ENCODE data around the gene DST.
"Not testable (repeated sequence)": the region's sequence is repeated elsewhere in the genome, so short reads cannot be mapped to it uniquely, and the experiment has no call there.

The DST gene

GRCh38 chr6:56511591-56511990 is 131.1 kb downstream of the DST start:
- H3K9ac ChIP-seq (ENCODE audit: low read length), result no peak overlapping the region
- peak overlapping the region; percentile 6 for H3K27ac ChIP-seq (ENCODE audit: low read depth, low read length)
- H3K36me3 ChIP-seq (ENCODE audit: control insufficient read depth, insufficient read depth, low read length), result peaks cover 11% of the 10 kb centered on the region
- H3K27me3 ChIP-seq (ENCODE audit: control insufficient read depth, insufficient read depth, low read length), result no peaks in the 10 kb centered on the region
- H3K4me1 ChIP-seq (ENCODE audit: control insufficient read depth, insufficient read depth, low read length), result peaks cover 40% of the 10 kb centered on the region
- H3K4me3 ChIP-seq (ENCODE audit: low read length), result no peak overlapping the region

DNA sequence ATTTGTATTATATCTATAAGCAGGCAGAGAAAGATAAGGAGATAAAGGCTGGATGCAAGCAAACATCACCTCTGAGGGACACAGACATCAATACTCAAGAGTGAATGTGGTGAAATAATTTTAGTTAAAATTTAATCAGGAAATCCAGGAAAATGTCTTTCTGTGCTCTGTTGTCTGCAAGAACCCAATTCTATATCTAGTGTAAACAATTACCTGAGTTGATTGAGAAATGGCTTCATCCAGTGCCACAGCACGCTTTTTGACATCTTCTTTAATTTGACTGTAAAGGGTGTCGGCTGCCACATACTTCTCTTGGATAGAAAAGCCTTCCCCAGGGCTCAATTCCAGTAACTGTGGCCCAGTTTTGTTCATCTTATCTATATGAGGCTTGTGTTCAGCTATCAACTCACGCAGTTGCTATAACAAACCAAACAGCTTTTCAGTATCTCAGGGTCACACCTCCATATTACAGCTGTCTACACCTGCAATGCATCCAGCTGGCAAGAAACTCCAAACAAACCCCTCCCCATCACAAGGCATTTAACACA is 131.6 kb downstream of the DST start:
- H3K4me3 ChIP-seq (ENCODE audit: low read length), result no peak overlapping the region
- peaks cover 41% of the 10 kb centered on the region for H3K4me1 ChIP-seq (ENCODE audit: control insufficient read depth, insufficient read depth, low read length)
- H3K9ac ChIP-seq (ENCODE audit: low read length), result no peak overlapping the region
- no peaks in the 10 kb centered on the region for H3K27me3 ChIP-seq (ENCODE audit: control insufficient read depth, insufficient read depth, low read length)
- H3K36me3 ChIP-seq (ENCODE audit: control insufficient read depth, insufficient read depth, low read length), result peaks cover 11% of the 10 kb centered on the region
- H3K27ac ChIP-seq (ENCODE audit: low read depth, low read length), result peak overlapping the region; percentile 6

GRCh38 chr6:56509031-56509430 is 133.7 kb downstream of the DST start:
- peaks cover 33% of the 10 kb centered on the region for H3K4me1 ChIP-seq (ENCODE audit: control insufficient read depth, insufficient read depth, low read length)
- peak overlapping the region; percentile 69 for H3K27ac ChIP-seq (ENCODE audit: low read depth, low read length)
- H3K36me3 ChIP-seq (ENCODE audit: control insufficient read depth, insufficient read depth, low read length), result peaks cover 11% of the 10 kb centered on the region
- H3K9ac ChIP-seq (ENCODE audit: low read length), result no peak overlapping the region
- no peaks in the 10 kb centered on the region for H3K27me3 ChIP-seq (ENCODE audit: control insufficient read depth, insufficient read depth, low read length)
- no peak overlapping the region for H3K4me3 ChIP-seq (ENCODE audit: low read length)

DNA sequence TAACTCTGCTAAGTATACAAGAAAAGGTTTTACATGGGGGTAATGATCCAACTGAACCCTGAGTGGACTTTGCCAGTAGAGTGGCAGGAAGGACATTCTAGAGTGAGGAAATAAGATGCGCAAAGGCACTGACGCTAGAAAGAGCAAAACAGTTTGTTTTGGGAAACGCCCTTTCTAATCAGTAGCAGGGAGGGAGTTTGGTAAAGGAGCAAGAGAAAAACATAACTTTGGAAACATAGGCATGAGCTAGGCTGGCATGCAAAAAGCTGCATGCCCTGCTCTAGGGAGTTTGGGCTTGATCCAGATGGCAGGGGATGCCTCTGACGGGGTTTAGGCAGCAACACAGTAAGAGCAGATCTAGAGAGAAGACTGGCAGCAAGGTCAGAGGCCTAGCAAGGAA is 135.2 kb downstream of the DST start:
- Histone ChIP-seq H3K27me3 (ENCODE audit: control insufficient read depth, insufficient read depth, low read length) (no peaks in the 10 kb centered on the region), H3K4me3 (ENCODE audit: low read length) (no peak overlapping the region), H3K27ac (ENCODE audit: low read depth, low read length) (peak overlapping the region; percentile 69), H3K9ac (ENCODE audit: low read length) (no peak overlapping the region), H3K36me3 (ENCODE audit: control insufficient read depth, insufficient read depth, low read length) (peaks cover 11% of the 10 kb centered on the region), H3K4me1 (ENCODE audit: control insufficient read depth, insufficient read depth, low read length) (peaks cover 33% of the 10 kb centered on the region)

DNA sequence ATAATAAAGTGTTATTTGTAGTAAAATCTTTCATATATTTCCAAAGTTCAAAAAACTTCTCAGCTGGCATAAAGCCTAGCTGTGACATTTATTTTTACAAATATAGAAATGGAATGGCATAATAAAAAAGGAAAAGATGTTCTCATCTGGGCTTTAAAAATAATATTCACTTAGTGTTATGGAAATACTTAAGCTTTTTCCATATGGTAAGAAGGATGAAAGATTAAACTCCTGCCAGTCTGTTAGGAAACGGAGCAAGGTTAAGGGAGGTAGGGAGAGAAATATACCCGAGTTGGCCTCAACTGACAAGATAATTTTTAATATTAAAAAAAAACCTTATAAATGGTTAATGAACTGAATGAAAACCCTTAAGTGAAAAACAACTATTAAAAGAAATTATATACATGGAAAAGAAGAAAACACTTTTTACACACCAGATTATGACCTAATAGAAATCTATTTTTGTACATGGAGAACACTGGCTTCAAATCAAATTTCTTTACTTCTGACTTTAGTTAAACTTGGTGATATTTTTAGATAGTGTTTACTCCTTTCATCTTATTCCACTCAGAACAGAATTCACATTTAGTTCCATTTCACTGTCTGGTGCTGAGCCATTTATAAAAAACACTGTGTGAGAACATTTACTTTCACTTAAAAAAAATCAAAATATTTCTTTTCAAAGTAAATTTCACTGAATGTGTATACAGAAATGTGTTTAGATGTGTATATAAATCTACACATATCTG is 137.0 kb downstream of the DST start:
- H3K4me3 ChIP-seq (ENCODE audit: low read length), result peak overlapping the region; percentile 6
- peak overlapping the region; percentile 71 for H3K27ac ChIP-seq (ENCODE audit: low read depth, low read length)
- H3K36me3 ChIP-seq (ENCODE audit: control insufficient read depth, insufficient read depth, low read length), result peaks cover 15% of the 10 kb centered on the region
- H3K27me3 ChIP-seq (ENCODE audit: control insufficient read depth, insufficient read depth, low read length), result no peaks in the 10 kb centered on the region
- no peak overlapping the region for H3K9ac ChIP-seq (ENCODE audit: low read length)
- H3K4me1 ChIP-seq (ENCODE audit: control insufficient read depth, insufficient read depth, low read length), result peaks cover 26% of the 10 kb centered on the region

- H3K36me3 ChIP-seq (ENCODE audit: control insufficient read depth, insufficient read depth, low read length), result peaks cover 9% of the 10 kb centered on the region
- no peak overlapping the region for H3K4me3 ChIP-seq (ENCODE audit: low read length)
- no peaks in the 10 kb centered on the region for H3K27me3 ChIP-seq (ENCODE audit: control insufficient read depth, insufficient read depth, low read length)
- no peak overlapping the region for H3K9ac ChIP-seq (ENCODE audit: low read length)
- no peak overlapping the region for H3K27ac ChIP-seq (ENCODE audit: low read depth, low read length)
- peaks cover 29% of the 10 kb centered on the region for H3K4me1 ChIP-seq (ENCODE audit: control insufficient read depth, insufficient read depth, low read length)
Measured at GRCh38 chr6:56501993-56502392, 140.7 kb downstream of the DST start.

- H3K27ac ChIP-seq (ENCODE audit: low read depth, low read length), result peak overlapping the region; percentile 21
- no peaks in the 10 kb centered on the region for H3K27me3 ChIP-seq (ENCODE audit: control insufficient read depth, insufficient read depth, low read length)
- peaks cover 9% of the 10 kb centered on the region for H3K36me3 ChIP-seq (ENCODE audit: control insufficient read depth, insufficient read depth, low read length)
- peaks cover 26% of the 10 kb centered on the region for H3K4me1 ChIP-seq (ENCODE audit: control insufficient read depth, insufficient read depth, low read length)
- H3K9ac ChIP-seq (ENCODE audit: low read length), result no peak overlapping the region
- H3K4me3 ChIP-seq (ENCODE audit: low read length), result no peak overlapping the region
Measured at GRCh38 chr6:56499095-56499494, 143.6 kb downstream of the DST start.

GRCh38 chr6:56497691-56498090 is 145.0 kb downstream of the DST start:
- H3K36me3 ChIP-seq (ENCODE audit: control insufficient read depth, insufficient read depth, low read length), result peaks cover 9% of the 10 kb centered on the region

GRCh38 chr6:56497240-56497639 is 145.4 kb downstream of the DST start:
- Histone ChIP-seq H3K27ac (ENCODE audit: low read depth, low read length) (peak overlapping the region; percentile 35), H3K9ac (ENCODE audit: low read length) (no peak overlapping the region), H3K36me3 (ENCODE audit: control insufficient read depth, insufficient read depth, low read length) (peaks cover 9% of the 10 kb centered on the region), H3K4me3 (ENCODE audit: low read length) (no peak overlapping the region), H3K27me3 (ENCODE audit: control insufficient read depth, insufficient read depth, low read length) (no peaks in the 10 kb centered on the region), H3K4me1 (ENCODE audit: control insufficient read depth, insufficient read depth, low read length) (peaks cover 31% of the 10 kb centered on the region)

More at GRCh38 chr6:56497691-56498090, 145.0 kb downstream of the DST start:
- Histone ChIP-seq H3K9ac (ENCODE audit: low read length) (no peak overlapping the region), H3K4me1 (ENCODE audit: control insufficient read depth, insufficient read depth, low read length) (peaks cover 26% of the 10 kb centered on the region), H3K27ac (ENCODE audit: low read depth, low read length) (peak overlapping the region; percentile 35), H3K4me3 (ENCODE audit: low read length) (no peak overlapping the region), H3K27me3 (ENCODE audit: control insufficient read depth, insufficient read depth, low read length) (no peaks in the 10 kb centered on the region)

- not testable (repeated sequence) for H3K9ac ChIP-seq (ENCODE audit: low read length); H3K27me3 ChIP-seq (ENCODE audit: control insufficient read depth, insufficient read depth, low read length); H3K4me3 ChIP-seq (ENCODE audit: low read length)
- H3K36me3 ChIP-seq (ENCODE audit: control insufficient read depth, insufficient read depth, low read length), result peaks cover 12% of the 10 kb centered on the region
- peak overlapping the region; percentile 1 for H3K27ac ChIP-seq (ENCODE audit: low read depth, low read length)
- peaks cover 37% of the 10 kb centered on the region for H3K4me1 ChIP-seq (ENCODE audit: control insufficient read depth, insufficient read depth, low read length)
Measured at GRCh38 chr6:56496650-56497049, 146.0 kb downstream of the DST start.

DNA sequence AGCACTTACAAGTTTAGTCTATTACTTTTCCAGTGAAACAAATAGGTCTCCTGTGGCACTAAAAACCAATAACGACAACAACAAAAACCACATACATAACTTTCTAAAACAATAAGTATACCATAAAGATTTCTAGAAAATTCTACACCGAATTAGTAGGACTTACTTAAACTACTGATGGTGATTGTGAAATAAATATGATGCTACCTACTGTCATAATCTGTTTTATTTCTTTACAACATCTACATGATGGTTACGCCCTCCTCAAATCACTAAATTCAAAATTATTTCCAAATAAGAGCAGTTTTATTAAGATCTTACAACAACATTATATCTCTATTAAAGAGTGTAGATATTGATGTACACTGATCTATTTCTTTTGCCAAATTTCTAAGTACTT is 147.0 kb downstream of the DST start:
- Histone ChIP-seq H3K36me3 (ENCODE audit: control insufficient read depth, insufficient read depth, low read length) (peaks cover 8% of the 10 kb centered on the region), H3K4me3 (ENCODE audit: low read length) (no peak overlapping the region), H3K27ac (ENCODE audit: low read depth, low read length) (peak overlapping the region; percentile 32)

DNA sequence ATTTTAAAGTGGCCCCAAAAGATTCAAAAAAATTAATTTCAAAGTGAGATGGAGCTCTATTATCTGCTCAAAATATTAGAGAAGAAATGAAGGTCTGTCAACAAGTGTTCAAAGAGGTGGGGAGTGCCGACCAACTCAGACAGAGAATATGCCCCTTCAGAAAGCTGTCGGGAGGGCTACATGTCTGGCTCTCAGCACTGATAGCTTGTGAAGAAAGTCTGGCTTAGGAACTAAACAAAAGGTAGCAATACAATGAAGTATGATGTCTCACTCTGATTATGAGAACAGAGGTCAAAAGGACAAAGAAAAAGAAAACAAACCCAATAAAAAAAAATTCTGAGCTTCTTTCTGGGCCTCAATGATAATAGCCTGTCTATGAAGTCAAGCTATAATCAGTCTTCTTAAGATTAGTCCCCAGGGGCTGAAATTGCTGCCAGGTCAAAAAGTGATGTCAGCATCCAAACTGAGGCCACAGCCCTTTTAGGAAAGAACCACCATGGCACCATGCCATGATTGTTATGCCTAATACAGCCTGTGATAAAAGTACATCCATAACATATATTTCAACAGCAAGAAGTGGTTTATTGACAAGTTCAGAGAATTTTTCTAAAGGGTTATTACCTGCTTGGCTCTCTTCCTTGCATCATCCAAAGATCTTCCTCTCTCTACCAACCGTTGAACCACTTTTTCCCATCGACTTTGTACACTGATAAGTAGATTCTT is 150.9 kb downstream of the DST start:
- Histone ChIP-seq H3K9ac (ENCODE audit: low read length) (no peak overlapping the region), H3K27ac (ENCODE audit: low read depth, low read length) (peak overlapping the region; percentile 75), H3K36me3 (ENCODE audit: control insufficient read depth, insufficient read depth, low read length) (peaks cover 10% of the 10 kb centered on the region), H3K27me3 (ENCODE audit: control insufficient read depth, insufficient read depth, low read length) (no peaks in the 10 kb centered on the region), H3K4me1 (ENCODE audit: control insufficient read depth, insufficient read depth, low read length) (peaks cover 19% of the 10 kb centered on the region), H3K4me3 (ENCODE audit: low read length) (no peak overlapping the region)

More for the DNA sequence above, 147.0 kb downstream of the DST start:
- H3K9ac ChIP-seq (ENCODE audit: low read length), result no peak overlapping the region
- H3K4me1 ChIP-seq (ENCODE audit: control insufficient read depth, insufficient read depth, low read length), result peaks cover 37% of the 10 kb centered on the region
- H3K27me3 ChIP-seq (ENCODE audit: control insufficient read depth, insufficient read depth, low read length), result no peaks in the 10 kb centered on the region

Data from rectal smooth muscle tissue (tissue), 1 donor.